Thyroid gland (tissue), 4 donors: Measurements from ENCODE around the gene MYO5C.

ENCODE experiments used
- POLR2A ChIP-seq, 2 donors: fragments of 450-650 bp; IDR thresholded peaks; one replicate each; pipeline ENCODE4 v1.6.1; 2017; ENCODE audit warnings: antibody characterized with exemption in 2 of 2, mild to moderate bottlenecking in 2 of 2, moderate library complexity in 1 of 2
- TF ChIP-seq, protein P1 (sequence below), 6 experiments: fragments of 200-600 bp in 3 of 6; fragments of 450-650 bp in 3 of 6; sonication (generic) in 3 of 6; IDR thresholded peaks; one replicate each; pipeline ENCODE4 v1.5.1; 2016 to 2019; ENCODE audit warnings: antibody characterized with exemption in 6 of 6, mild to moderate bottlenecking in 2 of 6, inconsistent platforms in 1 of 6, moderate library complexity in 1 of 6

DNA sequence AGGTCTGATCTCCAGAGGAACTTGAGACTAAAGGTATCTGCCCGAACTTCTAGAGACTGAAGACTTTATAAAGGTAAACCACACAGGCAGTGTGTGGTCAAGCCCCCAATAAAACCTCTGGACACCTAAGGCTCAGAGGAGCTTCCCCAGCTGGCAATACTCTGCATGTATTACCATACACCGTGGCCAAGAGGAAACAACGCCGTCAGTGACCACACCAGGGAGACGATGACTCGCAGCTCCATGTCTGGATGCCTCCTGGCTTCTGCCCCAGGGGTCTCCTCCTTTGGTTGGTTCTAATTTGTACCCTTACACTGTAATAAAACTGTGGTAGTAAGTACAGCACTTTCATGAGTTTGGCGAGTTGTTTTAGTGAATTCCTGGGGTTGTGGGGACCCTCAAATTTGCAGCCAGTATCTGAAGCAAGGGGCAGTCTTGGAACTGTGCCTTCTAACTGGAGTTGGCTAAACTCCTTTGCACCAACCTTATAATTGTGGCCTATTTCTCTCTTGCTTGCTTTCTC lies 150.9 kb downstream of the MYO5C start:
- TF ChIP-seq, protein P1, sequence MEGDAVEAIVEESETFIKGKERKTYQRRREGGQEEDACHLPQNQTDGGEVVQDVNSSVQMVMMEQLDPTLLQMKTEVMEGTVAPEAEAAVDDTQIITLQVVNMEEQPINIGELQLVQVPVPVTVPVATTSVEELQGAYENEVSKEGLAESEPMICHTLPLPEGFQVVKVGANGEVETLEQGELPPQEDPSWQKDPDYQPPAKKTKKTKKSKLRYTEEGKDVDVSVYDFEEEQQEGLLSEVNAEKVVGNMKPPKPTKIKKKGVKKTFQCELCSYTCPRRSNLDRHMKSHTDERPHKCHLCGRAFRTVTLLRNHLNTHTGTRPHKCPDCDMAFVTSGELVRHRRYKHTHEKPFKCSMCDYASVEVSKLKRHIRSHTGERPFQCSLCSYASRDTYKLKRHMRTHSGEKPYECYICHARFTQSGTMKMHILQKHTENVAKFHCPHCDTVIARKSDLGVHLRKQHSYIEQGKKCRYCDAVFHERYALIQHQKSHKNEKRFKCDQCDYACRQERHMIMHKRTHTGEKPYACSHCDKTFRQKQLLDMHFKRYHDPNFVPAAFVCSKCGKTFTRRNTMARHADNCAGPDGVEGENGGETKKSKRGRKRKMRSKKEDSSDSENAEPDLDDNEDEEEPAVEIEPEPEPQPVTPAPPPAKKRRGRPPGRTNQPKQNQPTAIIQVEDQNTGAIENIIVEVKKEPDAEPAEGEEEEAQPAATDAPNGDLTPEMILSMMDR (IDR thresholded peaks at IDR 0.05) = no peak
- no peak for TF ChIP-seq POLR2A (IDR thresholded peaks at IDR 0.05)
